Subcutaneous adipose tissue (tissue), 4 donors: ENCODE results near the gene PDZK1. TPM values are rescaled to one million over a fixed set of nuclear protein-coding genes. Genes with fewer than 3 reads are reported as not detected.

Experiments
- total RNA-seq, 4 donors: library from RNA; depleted of rRNA; stranded (reverse); fragments of >200 nt; gene quantifications; one replicate each; pipeline ENCODE4 v1.1.0, GENCODE V29; 2016
- TF ChIP-seq, protein P1 (sequence below): fragments of 450-650 bp; IDR thresholded peaks from one replicate; pipeline ENCODE4 v1.5.1; 2016; ENCODE audit warnings: low read depth, mild to moderate bottlenecking, control low read depth, antibody characterized with exemption, moderate library complexity

PDZK1 gene
- total RNA-seq, 4 donors from 2014 or later = not detected

DNA sequence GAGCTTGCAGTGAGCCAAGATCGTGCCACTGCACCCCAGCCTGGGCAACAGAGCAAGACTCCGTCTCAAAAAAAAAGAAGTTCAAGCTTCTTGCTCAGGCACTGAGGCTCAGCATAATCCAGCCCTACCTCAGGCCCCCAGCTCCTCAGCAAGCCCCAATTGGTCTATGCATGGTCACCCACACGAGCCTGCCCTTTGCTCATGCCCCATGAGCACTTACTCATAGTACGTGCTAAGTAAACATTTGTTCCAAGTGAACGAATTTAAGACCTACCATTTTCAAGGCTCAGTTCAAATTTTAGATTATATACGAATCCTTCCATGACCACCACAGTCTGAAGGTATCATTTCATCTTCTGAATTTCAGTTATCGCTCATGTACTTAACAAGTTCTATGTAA lies 4.3 kb downstream of the PDZK1 start:
- TF ChIP-seq, protein P1, sequence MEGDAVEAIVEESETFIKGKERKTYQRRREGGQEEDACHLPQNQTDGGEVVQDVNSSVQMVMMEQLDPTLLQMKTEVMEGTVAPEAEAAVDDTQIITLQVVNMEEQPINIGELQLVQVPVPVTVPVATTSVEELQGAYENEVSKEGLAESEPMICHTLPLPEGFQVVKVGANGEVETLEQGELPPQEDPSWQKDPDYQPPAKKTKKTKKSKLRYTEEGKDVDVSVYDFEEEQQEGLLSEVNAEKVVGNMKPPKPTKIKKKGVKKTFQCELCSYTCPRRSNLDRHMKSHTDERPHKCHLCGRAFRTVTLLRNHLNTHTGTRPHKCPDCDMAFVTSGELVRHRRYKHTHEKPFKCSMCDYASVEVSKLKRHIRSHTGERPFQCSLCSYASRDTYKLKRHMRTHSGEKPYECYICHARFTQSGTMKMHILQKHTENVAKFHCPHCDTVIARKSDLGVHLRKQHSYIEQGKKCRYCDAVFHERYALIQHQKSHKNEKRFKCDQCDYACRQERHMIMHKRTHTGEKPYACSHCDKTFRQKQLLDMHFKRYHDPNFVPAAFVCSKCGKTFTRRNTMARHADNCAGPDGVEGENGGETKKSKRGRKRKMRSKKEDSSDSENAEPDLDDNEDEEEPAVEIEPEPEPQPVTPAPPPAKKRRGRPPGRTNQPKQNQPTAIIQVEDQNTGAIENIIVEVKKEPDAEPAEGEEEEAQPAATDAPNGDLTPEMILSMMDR = no peak

DNA sequence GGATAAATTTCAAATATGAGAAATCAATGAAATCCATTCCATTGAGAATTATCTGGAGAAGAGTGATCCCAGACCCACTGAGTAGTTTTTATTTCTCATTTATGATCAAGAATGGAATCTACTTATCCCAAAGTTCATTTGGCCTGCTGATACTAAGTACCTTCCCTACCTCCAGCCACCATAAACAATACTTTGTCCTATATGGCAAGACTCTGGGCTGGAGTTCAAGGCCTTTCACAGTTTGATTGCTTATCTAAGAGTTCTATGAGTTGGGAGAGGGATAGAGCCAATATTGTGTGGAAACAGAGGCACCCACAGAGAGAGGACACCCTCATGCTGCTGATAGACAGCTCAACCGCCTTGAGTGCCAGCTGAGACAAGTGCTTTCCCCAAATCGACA lies 5.1 kb downstream of the PDZK1 start:
- TF ChIP-seq, protein P1 = no peak

DNA sequence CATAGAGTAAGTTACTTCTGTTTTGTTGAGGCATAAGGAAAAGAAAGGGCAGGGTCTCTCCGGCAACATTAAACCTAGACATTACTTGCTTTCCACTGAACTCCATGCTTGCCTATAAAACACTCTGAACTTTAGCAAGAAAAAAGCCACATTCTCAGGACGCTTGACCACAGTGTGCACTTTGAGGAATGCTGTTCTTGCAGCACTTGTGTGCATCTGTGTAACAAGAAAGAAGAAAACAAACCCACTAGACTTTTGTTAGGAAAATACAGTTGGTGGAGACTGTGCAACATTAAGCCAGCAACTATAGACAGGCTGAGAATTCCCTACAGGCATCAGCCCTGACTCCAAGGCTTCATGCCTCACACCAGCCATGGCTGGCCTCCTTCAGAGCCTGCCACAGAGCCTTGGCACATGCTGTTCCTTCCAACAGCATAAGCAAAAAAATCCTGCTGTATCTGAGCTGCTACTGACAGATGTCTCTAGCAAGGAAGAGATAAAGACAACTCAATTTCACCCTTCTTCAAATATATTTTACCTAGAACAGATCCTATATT lies 5.8 kb downstream of the PDZK1 start:
- TF ChIP-seq, protein P1 = no peak

DNA sequence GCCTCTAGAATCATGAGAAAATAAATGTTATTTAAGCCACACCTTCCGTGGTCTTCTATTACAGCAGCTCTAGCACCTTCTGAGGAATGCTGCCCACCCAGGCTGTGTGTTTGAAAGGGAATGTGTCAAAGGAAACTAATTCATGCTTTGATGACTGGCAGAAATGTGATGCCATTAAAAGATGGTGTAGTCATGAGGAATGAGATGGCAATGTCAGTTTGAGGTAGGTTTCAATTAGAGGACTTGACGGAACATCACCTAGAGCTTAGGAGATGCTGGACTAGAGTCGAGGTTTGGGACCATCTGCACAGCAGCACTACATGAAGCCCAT lies 10.6 kb downstream of the PDZK1 start:
- TF ChIP-seq, protein P1 = no peak

DNA sequence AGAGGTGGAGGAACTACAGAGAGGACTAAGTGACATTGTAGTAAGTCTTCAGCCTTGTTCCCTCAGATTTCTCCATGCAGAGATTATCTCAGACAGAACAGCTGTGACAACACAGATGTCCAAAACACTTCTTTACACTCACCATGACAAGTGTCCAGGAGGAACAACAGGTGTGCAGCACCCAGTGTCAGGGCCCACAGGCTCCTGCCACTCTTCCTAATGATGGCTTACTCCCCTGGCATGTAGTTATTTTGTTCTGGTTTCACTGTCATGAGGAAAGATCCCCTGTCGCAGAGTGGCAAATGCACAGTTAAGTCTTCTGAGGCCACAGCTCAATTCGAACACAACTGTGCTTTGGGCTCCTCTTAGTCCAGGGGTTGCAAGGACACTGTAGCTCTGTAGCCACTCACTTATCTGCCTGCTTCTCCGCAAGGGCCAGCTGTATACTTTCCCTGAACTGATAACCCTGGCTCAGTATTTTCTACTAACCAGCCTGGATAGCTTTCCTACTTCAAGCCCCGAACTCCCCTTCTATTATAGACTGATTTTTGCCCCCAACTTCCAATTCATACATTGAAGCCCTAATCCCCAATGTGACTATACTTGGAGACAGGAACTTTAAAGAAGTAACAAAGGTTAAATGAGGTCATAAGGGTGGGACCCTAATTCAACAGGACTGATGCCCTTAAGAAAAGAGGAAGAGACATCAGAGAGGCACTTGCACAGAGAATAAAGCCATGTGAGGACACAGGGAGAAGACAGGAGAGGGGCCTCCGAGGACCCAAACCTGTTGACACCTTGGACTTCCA lies 11.1 kb downstream of the PDZK1 start:
- TF ChIP-seq, protein P1 = no peak

DNA sequence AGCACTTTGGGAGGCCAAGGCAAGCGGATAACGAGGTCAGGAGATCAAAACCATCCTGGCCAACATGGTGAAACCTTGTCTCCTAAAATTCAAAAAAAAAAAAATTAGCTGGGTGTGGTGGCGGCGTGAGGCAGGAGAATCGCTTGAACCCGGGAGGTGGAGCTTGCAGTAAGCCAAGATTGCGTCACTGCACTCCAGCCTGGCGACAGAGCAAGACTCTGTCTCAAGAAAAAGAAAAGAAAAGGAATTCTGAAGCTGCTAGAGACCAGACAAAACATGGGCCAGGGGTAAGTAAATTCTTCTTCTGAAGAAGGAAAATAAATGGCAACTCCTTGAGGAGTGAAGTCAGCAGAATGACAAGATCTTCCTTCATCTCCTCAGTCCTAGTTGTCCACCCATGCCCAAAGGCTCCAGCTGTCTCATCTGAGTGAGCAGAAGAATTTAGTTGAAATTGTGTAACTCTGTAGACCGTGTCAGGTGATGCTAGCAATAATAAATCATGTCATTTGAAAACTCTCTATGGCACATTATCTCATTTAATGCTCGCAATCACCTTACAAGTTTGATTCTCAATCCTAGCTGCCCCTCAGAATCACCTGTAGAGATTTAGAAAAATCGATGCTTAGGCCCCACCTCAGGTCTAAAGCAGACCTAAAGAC lies 14.3 kb downstream of the PDZK1 start:
- TF ChIP-seq, protein P1 = no peak
